Germinal center (tissue), 1 donor: ENCODE results near the gene UTF1.
A peak's percentile ranks its signal among the peaks of the same experiment; 100 is the strongest.
"Not testable (repeated sequence)": the region's sequence is repeated elsewhere in the genome, so short reads cannot be mapped to it uniquely, and the experiment has no call there.

Experiments used
- DNase-seq: peaks from one replicate; pipeline ENCODE4 v3.0.0; 2012; ENCODE audit warnings: mixed read lengths, low spot score

Gene UTF1

DNA sequence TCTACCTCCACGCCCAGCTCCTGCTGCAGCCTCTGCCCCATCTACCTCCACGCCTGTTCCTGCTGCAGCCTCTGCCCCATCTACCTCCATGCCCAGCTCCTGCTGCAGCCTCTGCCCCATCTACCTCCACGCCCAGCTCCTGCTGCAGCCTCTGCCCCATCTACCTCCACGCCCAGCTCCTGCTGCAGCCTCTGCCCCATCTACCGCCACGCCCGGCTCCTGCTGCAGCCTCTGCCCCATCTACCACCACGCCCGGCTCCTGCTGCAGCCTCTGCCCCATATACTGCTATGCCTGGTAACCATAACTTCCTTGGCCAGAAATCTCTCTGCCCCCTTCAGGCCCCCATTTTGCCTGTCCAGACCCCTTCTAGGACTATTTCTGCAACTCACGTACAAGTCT lies 35.0 kb downstream of the UTF1 start:
- DNase-seq: not testable (repeated sequence)

DNA sequence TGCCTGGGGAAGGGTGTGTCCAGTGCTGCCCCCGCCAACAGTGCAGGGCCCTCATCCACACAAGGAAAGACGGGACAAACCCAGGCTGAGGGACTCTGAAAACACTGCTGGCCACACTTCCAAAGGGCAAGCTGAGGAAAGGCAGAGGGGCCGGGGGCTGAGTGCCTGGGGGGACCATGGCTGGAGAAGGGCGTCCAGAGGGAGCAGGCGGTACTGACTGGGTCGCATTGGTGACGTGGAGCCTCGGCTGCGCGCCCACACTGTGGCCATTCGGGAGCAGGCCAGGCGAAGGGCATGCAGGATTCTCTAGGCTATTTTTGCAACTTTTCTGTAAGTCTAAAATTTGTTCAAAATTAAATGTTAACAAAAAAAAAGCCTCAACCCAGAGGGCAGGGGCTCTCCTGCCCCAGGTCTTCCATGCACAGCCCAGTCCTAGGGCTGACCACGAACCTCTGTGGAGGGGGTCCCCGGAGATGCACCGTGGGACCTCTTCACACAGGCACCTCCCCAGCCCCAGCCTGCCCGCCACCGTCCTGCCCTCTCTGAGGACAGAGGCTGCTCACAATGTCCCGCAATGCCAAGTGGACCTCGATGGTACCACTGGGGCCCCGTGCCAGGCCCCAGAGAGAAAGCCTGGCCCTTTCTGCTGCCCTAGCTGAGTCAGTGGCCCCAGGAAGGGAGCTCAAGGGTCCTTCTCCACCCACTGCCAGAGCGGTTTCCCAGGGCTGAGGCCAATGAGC lies 36.2 kb downstream of the UTF1 start:
- no peak for DNase-seq

DNA sequence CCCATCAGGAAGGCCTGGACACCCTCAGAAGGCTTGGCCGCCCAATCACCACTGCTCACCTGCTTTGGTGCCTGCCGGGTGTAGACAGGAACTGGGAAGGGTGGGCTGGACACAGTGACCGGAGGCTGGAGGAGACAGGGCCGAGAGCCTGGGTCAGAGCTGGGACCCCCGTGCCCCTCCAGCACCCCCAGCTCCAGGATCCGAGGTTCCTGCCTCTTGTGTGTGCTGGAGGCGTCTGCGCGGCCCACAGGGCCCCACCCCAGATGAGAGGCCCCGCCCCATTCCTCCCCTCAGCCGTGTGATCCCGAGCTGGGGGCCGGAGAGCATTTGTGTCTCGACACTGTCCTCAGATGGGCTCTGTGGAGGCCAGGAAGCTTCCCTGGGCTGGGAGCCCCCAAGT lies 37.3 kb downstream of the UTF1 start:
- no peak for DNase-seq

DNA sequence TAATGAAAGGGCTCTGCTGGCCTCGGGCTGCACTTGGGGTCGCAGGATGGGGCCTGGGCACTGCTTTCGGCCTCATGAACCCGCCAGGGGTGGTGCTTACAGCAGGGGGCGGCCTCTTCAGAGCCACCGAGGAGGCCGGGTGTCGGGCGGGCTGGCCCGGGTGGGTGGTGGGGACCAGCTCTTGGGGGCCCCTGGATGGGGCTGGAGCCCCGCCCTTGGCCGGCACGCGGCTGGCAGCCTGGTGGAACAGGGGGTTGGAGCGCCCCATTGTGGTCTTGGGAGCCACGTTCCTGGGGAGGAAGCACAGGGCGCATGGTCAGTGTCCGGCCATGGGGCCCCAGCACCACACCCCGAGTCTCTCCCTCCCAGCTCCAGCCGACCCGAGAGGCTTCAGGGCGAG lies 37.8 kb downstream of the UTF1 start:
- no peak for DNase-seq

DNA sequence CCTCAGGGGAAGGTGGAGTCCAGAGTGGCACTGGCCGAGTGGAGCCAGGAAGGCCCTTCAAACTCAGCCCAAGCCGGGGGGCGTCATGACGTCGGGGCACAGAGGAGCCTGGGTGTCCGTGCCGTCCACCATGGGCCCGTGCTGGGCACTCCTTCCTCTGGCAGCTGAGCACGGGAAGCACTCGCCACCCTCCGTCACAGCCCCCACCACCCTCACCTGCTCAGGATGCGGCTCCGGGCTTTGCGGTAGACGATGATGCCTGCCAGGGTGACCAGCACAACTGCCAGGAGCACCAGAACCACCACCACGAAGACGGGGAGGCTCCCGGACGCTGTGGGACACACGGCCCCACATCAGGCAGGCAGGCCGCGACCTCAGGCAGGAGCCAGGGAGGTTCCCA lies 38.5 kb downstream of the UTF1 start:
- no peak for DNase-seq

DNA sequence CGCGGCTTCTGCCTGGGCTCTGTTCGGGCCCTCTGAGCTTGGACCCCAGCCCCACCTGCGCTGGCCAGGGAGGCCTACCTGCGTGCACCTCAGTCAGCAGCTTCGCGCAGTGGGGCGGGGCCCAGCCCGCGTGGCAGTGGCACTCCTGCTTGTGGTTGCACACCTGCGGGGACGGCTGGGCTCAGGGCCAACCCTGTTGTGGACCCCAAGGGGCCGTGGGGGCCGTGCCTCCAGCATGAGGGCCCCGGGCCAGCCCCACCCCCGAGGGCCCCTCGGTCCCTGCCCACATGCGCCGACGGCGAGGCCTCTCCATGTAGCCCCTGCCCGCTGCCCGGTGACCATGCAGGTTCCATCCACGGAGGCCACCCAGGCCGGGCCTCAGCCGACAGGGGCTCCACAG lies 39.4 kb downstream of the UTF1 start:
- DNase-seq: no peak

DNA sequence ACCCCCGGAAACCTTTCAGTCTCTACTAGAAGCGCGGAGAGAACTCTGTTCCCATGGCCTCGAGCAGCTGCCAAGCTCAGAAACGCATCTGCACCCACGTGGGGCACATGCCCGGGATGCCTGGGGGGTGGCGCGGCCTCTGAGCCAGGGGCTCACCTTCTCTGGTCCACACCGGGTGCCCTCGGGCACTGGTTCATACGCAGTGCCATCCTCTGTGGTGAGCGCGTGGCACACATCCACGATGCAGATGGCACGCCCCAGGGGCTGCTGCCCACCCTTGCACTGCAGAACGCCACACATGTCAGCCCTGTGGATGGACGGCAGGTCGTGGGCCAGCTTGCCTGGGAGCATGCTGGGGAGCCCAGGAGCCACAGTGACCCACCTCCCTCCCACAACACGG lies 40.2 kb downstream of the UTF1 start:
- DNase-seq: no peak

DNA sequence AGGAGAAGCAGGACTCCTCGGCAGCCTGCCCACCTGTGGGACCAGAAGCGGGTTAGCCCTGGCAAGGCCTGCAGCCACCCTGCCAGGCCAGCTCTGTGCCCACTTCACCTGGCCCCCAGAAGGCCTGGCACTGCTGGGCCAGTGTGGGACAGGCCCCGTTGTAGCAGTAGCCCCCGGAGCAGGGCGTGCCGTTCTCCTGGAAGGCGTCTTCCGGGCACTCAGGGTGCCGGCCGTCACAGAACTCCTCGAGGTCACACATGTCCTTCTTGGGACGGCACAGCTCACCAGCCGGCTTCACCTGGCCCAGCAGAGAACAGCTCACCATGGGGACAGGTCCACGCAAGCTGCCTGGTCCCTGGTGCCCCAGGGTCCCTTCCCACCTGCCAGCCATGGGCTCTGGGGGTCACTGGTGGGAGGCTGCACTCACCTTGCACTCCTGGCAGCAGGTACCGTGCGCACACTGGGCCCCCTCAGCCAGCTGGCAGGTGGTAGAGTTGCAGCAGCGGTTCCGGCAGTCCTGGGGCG lies 40.8 kb downstream of the UTF1 start:
- no peak for DNase-seq

DNA sequence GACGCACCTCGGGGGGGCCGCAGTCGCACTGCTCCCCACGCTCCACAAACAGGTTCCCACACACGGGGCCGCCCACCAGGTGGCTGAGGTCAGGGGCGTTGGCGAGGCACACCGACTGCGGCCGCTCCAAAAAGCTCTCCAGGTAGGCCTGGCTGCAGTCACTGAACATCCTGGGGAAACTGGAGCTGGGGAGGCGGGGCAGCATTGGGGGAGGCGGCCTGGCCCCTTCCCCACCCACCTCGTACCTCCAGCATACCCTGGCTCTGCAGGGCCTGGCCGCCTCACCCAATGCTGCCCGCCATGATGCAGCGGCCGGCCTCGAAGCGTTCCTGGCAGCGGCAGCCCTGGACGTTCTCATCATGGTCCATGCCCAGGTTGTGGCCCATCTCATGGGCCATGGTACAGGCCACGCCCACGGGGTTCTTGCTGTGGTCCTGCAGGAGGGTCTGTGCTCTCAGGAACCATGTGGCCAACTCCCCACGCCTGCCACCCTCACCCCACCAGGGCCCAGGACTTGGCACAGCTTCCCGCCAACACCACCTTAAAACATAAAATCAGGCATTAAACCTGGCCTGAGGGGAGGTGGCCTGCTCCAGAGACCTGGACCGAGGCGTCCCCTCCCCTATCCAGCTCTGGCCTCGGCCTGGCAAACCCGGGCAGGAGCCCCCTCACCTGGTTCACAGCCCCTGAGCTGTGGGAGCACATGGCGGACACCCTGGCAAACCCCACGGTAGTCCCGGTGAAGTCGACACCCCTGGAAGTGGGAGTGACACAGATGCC lies 41.7 kb downstream of the UTF1 start:
- no peak for DNase-seq

DNA sequence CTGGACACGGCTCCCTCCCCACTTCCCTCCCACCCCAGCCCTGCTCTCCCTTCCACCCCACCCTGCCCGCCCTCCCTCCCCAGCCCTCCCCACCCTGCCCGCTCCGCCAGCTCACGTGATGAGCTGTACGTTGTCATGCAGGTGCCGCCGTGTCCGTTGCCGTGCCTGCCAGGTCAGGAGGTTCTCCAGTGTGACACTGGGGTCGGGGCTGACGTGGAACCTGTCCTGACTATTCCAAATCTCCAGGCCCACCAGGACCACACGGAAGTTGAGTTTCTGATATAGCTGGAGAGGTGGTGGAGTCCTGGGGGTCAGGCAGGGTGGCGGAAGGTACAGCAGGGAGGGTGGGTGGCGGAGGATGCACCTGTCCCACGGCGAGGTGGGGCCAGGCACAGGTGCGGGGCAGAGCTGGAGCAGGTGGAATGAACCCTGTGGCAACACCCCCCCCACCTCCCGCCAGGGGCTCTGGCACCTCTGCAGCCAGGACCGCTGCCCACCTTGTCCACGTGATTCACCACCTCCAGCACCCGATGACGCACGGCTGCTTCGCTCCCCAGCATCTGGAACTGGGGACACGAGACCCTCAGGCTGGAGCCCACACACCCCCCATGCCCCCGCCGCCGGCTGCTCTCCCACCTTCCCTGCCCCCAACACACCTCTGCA lies 42.4 kb downstream of the UTF1 start:
- no peak for DNase-seq

DNA sequence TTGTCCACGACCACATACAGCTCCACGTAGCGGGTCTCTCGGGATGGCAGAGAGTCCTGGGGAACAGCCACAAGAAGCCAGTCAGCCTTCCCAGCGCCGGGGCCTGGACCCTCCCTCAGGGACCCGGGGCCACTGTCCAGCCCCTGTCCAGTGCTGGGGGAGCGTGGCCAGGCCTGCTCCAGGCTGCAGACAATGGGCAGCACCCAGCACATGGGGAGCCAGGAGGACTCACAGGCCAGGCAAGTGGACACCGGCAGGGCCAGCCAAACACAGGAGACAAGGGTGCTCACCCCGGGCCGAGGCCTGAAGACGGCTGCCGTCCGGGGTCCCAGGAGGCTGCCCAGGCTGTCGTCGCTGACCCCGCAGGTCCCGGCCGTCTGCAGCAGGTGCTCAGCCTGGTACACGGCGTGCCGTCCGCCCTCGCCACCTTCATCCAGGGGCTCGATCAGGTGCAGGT lies 43.0 kb downstream of the UTF1 start:
- no peak for DNase-seq

DNA sequence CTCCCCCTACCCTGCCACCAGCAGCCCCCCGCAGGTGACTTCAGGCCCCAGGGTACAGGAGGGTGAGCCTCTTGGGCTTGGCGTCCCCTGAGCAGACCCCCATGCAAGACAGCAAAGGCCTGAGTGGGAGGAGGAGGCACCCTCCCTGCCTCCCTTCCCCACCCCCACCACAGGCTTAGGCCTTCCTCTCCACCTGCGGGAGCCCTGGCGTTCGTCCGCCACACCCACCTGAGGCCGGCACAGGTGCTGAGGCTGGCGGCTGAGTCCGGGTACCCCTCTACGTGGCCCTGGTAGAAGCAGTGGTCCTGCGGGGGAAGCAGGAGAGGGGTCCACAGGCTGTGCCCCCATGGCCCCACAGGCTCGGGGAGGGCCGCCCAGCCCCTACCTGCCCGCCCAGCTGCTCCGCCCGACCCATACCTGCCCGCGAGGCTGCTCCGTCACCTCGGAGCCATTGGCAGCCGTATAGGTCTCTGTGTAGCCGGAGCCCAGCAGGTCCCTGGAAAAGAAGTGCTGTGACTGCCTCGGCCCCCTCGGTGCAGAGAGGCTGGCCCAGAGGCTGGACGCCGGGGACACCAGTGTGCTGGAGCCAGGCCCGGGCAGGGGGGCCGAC lies 43.6 kb downstream of the UTF1 start:
- DNase-seq: no peak

DNA sequence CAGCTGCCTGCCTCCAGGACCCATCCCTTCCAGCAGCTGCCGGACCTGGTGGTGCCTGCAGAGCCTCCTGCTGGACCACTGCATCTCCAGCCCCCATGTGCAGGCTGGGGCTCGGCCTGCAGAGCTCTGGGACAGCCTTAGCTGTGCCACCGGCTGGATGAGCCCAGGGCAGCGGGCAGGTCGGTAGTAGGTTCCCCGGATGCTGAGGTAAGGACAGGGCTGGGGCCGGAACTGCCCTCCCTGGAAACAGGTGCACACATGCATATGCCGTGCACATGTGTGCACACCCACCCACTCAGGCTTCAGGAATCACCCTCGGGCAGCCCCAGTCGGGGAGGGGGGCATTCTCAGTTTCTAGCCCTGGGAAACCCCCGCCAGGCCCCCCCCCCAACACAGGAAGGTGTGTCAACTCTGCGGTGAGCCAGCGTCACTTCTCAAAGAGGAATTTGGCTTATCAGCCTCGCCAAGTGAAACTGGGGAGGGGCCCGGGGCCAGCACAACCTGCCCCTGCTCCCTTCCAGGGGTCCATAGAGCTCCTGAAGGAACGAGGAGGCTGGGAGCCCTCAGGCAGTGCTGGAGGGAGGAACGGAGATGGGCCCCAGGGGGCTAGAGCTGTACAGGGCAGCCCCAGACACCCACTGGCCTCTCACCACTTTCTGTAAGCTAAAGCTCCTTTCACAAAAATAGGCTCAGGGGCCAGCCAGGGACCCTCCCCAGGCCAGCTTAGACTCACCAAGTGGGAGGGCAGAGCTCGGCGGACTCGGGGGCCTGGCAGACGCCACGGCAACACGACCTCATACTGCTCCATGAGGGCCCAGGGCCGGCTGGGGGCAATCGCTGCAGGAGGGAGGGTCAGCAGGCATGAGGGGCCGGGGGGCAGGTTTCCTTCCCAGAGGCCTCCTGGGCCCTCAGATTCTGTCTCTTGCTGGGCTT lies 45.0 kb downstream of the UTF1 start:
- DNase-seq: peak; percentile 75

DNA sequence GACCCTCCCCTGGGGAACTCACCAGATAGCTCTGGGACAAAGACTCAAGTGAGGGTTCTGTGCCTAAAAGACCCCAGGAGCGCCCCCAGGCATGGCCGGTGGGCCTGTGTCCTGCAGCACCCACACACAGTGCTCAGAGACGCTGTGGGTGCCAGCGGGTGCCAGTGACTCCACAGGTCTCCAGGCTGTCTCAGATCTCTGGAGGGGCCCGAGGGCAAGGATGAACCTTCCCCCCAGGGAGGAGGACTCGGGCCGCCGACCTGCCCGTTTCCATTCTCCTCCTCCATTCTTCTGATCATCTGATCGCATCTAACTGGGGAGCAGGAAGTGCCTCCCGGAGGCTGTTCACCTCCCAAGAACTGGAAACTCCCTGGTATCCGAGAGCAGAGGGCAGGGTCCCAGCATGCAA lies 45.7 kb downstream of the UTF1 start:
- peak; percentile 63 for DNase-seq

DNA sequence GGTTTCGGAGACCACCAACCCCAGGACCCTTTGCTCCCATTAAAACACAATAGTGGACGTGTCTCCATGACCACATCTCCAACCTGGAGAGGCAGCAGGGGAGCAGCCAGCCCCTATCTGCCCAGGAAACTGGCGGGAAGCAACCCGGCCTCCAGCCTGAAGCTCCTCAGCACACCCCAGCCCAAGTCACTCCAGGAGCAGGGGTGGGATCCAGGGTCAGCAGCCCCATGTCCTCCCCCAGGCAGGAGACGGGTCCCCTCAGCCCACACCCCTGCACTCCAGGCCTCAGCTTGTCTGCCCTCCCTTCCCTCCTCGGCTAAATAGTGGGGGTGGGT lies 46.0 kb downstream of the UTF1 start:
- no peak for DNase-seq

DNA sequence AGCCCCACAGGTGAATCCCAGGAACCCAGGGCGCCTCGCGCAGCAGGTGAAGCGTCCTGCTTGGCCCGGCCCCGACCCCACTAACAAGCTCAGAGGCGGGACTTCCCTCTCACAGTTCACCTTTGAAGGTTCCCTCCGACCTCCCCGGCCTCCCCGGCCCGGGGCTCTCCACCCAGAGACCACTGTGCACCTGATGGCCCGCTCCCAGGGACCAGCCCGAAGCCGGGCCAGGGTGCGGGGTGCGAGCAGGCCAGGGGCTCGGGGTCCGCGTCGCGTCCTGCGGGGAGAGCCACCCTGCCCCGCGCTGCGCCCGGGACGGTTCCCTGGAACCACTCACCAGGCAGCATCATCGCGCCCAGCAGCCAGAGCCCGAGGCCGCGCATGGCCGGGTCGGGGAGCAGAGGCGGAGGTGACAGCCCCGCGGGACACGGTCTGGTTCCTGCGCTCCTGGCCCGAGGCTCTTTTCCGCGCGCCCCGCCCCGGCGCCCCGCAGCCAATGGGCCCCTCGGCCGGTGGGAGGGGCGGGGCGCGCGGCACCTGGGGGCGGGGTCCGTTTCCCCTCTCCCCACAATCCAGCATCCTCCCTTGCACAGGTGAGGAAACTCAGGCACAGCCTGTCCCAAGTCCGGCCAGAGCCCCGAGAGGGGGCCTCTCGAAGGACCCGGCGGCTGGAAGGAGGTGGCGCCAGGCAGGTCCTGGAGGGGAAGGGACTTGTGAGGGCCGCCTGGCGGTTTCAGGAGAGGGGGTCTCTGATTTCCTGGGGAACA lies 46.6 kb downstream of the UTF1 start, which contains the start of gene ADAM8:
Gene ADAM8, minus strand, starts transcription at position 434 of the 767 bp plus-strand sequence. Its CDS starts 51 bp downstream, at position 383.
- DNase-seq: peak; percentile 92

DNA sequence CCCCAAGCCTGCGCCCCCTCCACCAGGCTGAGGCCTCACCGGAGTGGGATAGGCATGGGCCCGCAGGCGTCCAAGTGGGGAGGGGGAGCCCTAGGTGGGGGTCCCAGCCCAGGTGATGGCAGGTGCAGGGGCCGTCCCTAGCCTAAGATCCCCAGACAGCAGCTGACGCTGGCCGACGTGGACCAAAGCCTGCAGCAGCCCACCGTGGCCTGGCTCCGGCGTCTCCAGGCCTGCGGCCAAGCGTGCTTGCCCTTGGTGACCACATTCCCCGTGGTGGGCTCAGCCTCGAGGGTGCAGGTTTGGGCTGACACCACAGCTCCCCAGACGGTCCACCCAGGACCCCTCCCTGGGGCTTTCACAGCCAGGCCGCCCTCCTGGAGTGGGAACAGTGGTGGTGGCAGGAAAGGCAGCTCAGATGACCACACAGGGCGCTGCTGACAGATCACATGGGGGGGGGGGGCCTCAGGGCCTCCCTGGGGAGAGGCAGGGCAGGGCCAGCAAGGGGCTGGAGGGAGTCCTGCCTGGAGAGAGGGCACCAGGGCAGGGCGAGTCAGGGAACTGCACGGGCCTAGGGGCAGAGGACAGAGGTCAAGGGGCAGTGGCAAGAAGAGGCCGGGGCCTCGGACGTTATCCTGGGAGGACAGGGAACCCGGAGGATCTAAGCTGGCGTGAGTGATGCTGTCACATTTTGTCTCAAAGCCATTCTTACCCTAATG lies 47.4 kb downstream of the UTF1 start:
- no peak for DNase-seq

DNA sequence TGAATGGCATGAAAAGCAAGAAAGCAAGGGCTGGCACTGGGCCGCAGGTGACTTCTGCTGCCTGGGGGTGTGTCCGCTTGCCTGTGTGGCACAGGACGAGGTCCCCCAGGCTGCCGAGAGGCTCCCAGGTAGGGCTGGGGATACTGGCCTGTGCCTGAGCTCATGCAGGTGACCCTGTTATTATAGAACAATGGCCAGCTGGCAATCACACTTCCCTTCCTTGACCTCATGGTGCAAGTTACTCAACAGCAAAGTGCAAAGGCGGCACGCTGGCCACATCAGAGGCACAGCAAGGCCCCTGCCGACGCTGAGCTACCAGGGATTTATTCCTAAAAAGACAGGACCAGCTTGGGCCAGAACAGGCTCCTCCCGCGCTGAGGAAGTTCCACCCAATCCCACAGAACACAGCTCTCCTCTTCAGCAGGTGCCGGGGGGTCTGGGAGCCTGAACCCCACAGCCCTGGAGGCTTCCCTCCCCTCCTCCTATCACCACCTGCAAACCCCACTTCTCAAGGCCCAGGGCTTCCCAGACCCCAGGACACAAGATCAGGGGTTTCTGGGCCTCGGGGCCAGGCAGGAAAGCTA lies 48.1 kb downstream of the UTF1 start:
- no peak for DNase-seq

DNA sequence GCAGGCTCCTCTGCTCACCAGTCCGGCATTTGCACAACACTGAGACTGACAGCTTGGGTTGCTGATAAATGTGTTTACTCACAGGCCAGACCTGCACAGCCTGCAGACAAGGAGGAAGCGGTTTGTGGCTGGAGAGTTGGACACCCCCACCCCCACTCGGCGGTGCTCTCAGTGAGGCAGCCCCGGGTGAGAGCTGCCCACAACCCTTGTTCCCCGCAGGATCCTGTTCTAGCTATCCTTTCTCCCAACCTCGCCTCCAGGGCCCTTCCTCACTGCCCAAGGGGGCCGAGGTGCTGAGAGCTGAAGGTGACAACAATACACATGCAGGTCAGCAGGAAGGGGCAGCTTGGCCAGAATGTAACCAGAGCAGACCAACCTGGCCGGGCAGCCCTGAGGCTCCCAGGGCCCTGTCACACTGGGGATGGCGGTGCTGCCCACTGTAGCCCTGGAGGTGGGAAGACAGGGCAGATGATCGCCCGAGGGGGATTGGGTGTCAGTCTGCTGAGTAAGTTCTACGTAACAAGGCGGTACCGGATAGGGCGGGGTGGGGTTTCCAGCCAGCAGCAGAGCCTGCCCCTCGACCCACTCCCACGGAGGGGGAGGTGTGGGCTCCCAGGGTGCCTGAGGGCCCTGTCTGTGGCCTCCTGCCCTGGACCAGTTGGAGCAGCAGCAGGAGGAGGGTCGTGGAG lies 48.7 kb downstream of the UTF1 start:
- peak; percentile 36 for DNase-seq
